Tibial nerve (tissue), 4 donors: ENCODE results near the gene DDX10. TPM values are rescaled to one million over a fixed set of nuclear protein-coding genes. Genes with fewer than 3 reads are reported as not detected.

Source experiments
- DNase-seq, 2 donors: peaks; one replicate each; pipeline ENCODE4 v3.0.0-alpha.2; 2019; ENCODE audit warnings: low spot score in 2 of 2
- H3K27ac ChIP-seq, 4 donors: fragments of 200-600 bp; sonication (generic) in 3 of 4; one replicate each; pipeline ENCODE4 v1.5.1; 2017 to 2019; ENCODE audit warnings: mild to moderate bottlenecking in 1 of 4
- H3K27me3 ChIP-seq, 2 donors: fragments of 200-600 bp; sonication (generic) in 1 of 2; one replicate each; pipeline versions ENCODE4 v1.5.1 to v1.6.0; 2017 to 2019
- H3K36me3 ChIP-seq, 3 donors: fragments of 200-600 bp; sonication (generic); one replicate each; pipeline ENCODE4 v1.5.1; 2018 to 2019
- H3K4me1 ChIP-seq, 4 donors: fragments of 200-600 bp; sonication (generic) in 3 of 4; one replicate each; pipeline ENCODE4 v1.5.1; 2017 to 2019
- H3K4me3 ChIP-seq, 4 donors: fragments of 200-600 bp; sonication (generic) in 3 of 4; one replicate each; pipeline ENCODE4 v1.5.1; 2017 to 2019; ENCODE audit warnings: mild to moderate bottlenecking in 1 of 4, moderate library complexity in 1 of 4
- H3K9me3 ChIP-seq, 4 donors: fragments of 200-600 bp; sonication (generic) in 3 of 4; one replicate each; pipeline ENCODE4 v1.5.1; 2017 to 2019
- CTCF ChIP-seq, 5 experiments: fragments of 200-600 bp in 3 of 5; fragments of 450-650 bp in 2 of 5; sonication (generic) in 3 of 5; IDR thresholded peaks; one replicate each; pipeline ENCODE4 v1.5.1; 2016 to 2019; ENCODE audit warnings: antibody characterized with exemption in 5 of 5, mild to moderate bottlenecking in 3 of 5, moderate library complexity in 2 of 5
- EP300 ChIP-seq, 2 donors: sonication (generic); formaldehyde crosslinking; IDR thresholded peaks; one replicate each; pipeline ENCODE4 v1.6.1; 2017; ENCODE audit warnings: antibody characterized with exemption in 2 of 2, mild to moderate bottlenecking in 1 of 2
- POLR2A ChIP-seq, 2 donors: fragments of 450-650 bp; IDR thresholded peaks; one replicate each; pipeline ENCODE4 v1.6.1; 2017; ENCODE audit warnings: antibody characterized with exemption in 2 of 2, mild to moderate bottlenecking in 2 of 2, moderate library complexity in 2 of 2
- WGBS, 2 donors: methylation state at CpG; one replicate each; pipeline ENCODE4 v1.1.5; 2018; 5-methylcytosine and 5-hydroxymethylcytosine counted together
- total RNA-seq, 4 donors: library from RNA; depleted of rRNA; stranded (reverse); fragments of >200 nt; gene quantifications; one replicate each; pipeline ENCODE4 v1.1.0, GENCODE V29; 2016

Gene DDX10
- total RNA-seq, 4 donors from 2014 or later: 23.1 to 94.7 (median 31.6) TPM

- WGBS, 2 donors: 79 to 84% methylated on average over 1 of the region's 1 CpG
- TF ChIP-seq CTCF (IDR thresholded peaks at IDR 0.05) (no peak), POLR2A (IDR thresholded peaks at IDR 0.05) (no peak), EP300 (IDR thresholded peaks at IDR 0.05) (no peak)
- H3K4me1 ChIP-seq: peaks cover 0 to 11% (median 0%) of the 10 kb centered on the region in 4 donors
- H3K27ac ChIP-seq: no peak overlapping the region
- no peaks in the 10 kb centered on the region for H3K36me3 ChIP-seq
- no peak for DNase-seq
- no peaks in the 10 kb centered on the region for H3K27me3 ChIP-seq
- H3K4me3 ChIP-seq: no peak overlapping the region
- no peaks in the 10 kb centered on the region for H3K9me3 ChIP-seq
Measured at GRCh38 chr11:108802492-108802891, 137.6 kb downstream of the DDX10 start.

GRCh38 chr11:108803776-108804175 lies 138.9 kb downstream of the DDX10 start:
- Histone ChIP-seq H3K27me3 (no peaks in the 10 kb centered on the region), H3K36me3 (no peaks in the 10 kb centered on the region), H3K4me1 (peaks cover 0 to 11% (median 0%) of the 10 kb centered on the region in 4 donors), H3K9me3 (no peaks in the 10 kb centered on the region), H3K27ac (no peak overlapping the region), H3K4me3 (no peak overlapping the region)
- TF ChIP-seq CTCF (IDR thresholded peaks at IDR 0.05): no peak
- no peak for TF ChIP-seq POLR2A (IDR thresholded peaks at IDR 0.05)
- TF ChIP-seq EP300 (IDR thresholded peaks at IDR 0.05): no peak
- 74 to 76% methylated on average over 1 of the region's 1 CpG for WGBS, 2 donors
- DNase-seq: no peak

- WGBS, 2 donors: 62 to 64% methylated on average over 2 of the region's 2 CpGs
- Histone ChIP-seq H3K36me3 (no peaks in the 10 kb centered on the region), H3K9me3 (no peaks in the 10 kb centered on the region), H3K4me1 (peaks cover 0 to 11% (median 0%) of the 10 kb centered on the region in 4 donors), H3K4me3 (no peak overlapping the region), H3K27ac (no peak overlapping the region), H3K27me3 (no peaks in the 10 kb centered on the region)
- DNase-seq: no peak
- TF ChIP-seq EP300 (IDR thresholded peaks at IDR 0.05) (no peak), POLR2A (IDR thresholded peaks at IDR 0.05) (no peak), CTCF (IDR thresholded peaks at IDR 0.05) (no peak)
Measured at GRCh38 chr11:108804511-108804910, 139.6 kb downstream of the DDX10 start.

- no peak for DNase-seq
Measured at GRCh38 chr11:108805030-108805429, 140.2 kb downstream of the DDX10 start.

GRCh38 chr11:108807262-108807661 lies 142.4 kb downstream of the DDX10 start:
- Histone ChIP-seq H3K9me3 (no peaks in the 10 kb centered on the region), H3K36me3 (no peaks in the 10 kb centered on the region), H3K4me1 (peaks cover 0 to 11% (median 0%) of the 10 kb centered on the region in 4 donors), H3K27me3 (no peaks in the 10 kb centered on the region), H3K4me3 (no peak overlapping the region), H3K27ac (no peak overlapping the region)
- 91 to 92% methylated on average over 2 of the region's 2 CpGs for WGBS, 2 donors
- TF ChIP-seq EP300 (IDR thresholded peaks at IDR 0.05): no peak
- TF ChIP-seq POLR2A (IDR thresholded peaks at IDR 0.05): no peak
- no peak for TF ChIP-seq CTCF (IDR thresholded peaks at IDR 0.05)
- no peak for DNase-seq

More at GRCh38 chr11:108805030-108805429, 140.2 kb downstream of the DDX10 start:
- Histone ChIP-seq H3K36me3 (no peaks in the 10 kb centered on the region), H3K4me3 (no peak overlapping the region), H3K27ac (no peak overlapping the region), H3K9me3 (no peaks in the 10 kb centered on the region), H3K27me3 (no peaks in the 10 kb centered on the region), H3K4me1 (peaks cover 0 to 11% (median 0%) of the 10 kb centered on the region in 4 donors)
- TF ChIP-seq CTCF (IDR thresholded peaks at IDR 0.05) (no peak), EP300 (IDR thresholded peaks at IDR 0.05) (no peak), POLR2A (IDR thresholded peaks at IDR 0.05) (no peak)
- WGBS, 2 donors: 82 to 83% methylated on average over 2 of the region's 2 CpGs
